ENCODE data around the gene CNTN1. TPM values are rescaled to one million over a fixed set of nuclear protein-coding genes. Genes with fewer than 3 reads are reported as not detected.

CNTN1 gene
- total and polyA plus RNA-seq, 2 of the 13 experiments (the other 11 are each of a cell fraction or from before 2014, with no cell fraction given) = 0.01 to 0.07 TPM

- TF ChIP-seq HNF1A (IDR thresholded peaks at IDR 0.05; ENCODE audit: low read depth) (no peak), HNF1A (CRISPR knock-in tag; IDR thresholded peaks at IDR 0.05; ENCODE audit: borderline replicate concordance) (no peak), ATM (IDR thresholded peaks at IDR 0.05; ENCODE audit: borderline replicate concordance) (no peak), GABPA (IDR thresholded peaks at IDR 0.05; ENCODE audit: low read depth, low read length) (no peak), GABPA (CRISPR knock-in tag; IDR thresholded peaks at IDR 0.05; ENCODE audit: low read depth) (no peak)
These were observed 303.9 kb downstream of the CNTN1 start (continued) for GRCh38 chr12:40996091-40996490.

GRCh38 chr12:40999210-40999609 is 307.0 kb downstream of the CNTN1 start:
- POLR2A ChIA-PET = no interaction called here
- Histone ChIP-seq H4K20me1 (ENCODE audit: insufficient read depth, low read length) (no peaks in the 10 kb centered on the region), H3K4me2 (ENCODE audit: low read depth, low read length) (no peak overlapping the region), H3K79me2 (ENCODE audit: insufficient read depth, low read length) (no peaks in the 10 kb centered on the region), H3K27me3 (ENCODE audit: control insufficient read depth in 1 of 2, insufficient read depth in 2 of 2, low read length in 2 of 2) (no peaks in the 10 kb centered on the region), H2AFZ (ENCODE audit: low read length) (no peak overlapping the region), H3K36me3 (replicated peaks in 1 of 2; ENCODE audit: control insufficient read depth in 1 of 2, insufficient read depth in 2 of 2, low read length in 2 of 2) (no peaks in the 10 kb centered on the region), H3K9me3 (ENCODE audit: low read length) (peaks cover 18% of the 10 kb centered on the region; the same call in 1 of the 2 replicates), H3K27ac (ENCODE audit: extremely low read length, insufficient read depth, low read length) (no peak overlapping the region), H3K9ac (ENCODE audit: insufficient read depth, low read depth, low read length) (no peak overlapping the region), H3K4me3 (replicated peaks in 1 of 3; ENCODE audit: insufficient read depth in 1 of 3, low read depth in 2 of 3, low read length in 3 of 3) (no peak overlapping the region), H3K4me1 (ENCODE audit: insufficient read depth, low read length) (no peaks in the 10 kb centered on the region)
- CTCF ChIA-PET (ENCODE audit: low intra/inter-chr PET ratio, low total read pairs) = no interaction called here
- WGBS (ENCODE audit: low lambda C conversion rate) = 4% methylated on average over 1 of the region's 1 CpG
- FAIRE-seq = no peak
- intact Hi-C loops (cut with micrococcal nuclease; ENCODE audit: unreplicated experiment) = no loop called here
- in situ Hi-C loops (cut with HindIII; ENCODE audit: extremely low pct_ligation_motif_present, low pct_unique_long_range_greater_than_20kb) = no loop called here
- ATAC-seq = no peak
- no peak for DNase-seq (ENCODE audit: low spot score)
- BruUV-seq (replicated peaks) = no TSS peak
- TF ChIP-seq HOXD1 (CRISPR knock-in tag; IDR thresholded peaks at IDR 0.05) (no peak), HIVEP1 (CRISPR knock-in tag; IDR thresholded peaks at IDR 0.05) (no peak), NAIF1 (CRISPR knock-in tag; IDR thresholded peaks at IDR 0.05; ENCODE audit: borderline replicate concordance) (no peak), ZNF713 (CRISPR knock-in tag; IDR thresholded peaks at IDR 0.05) (no peak), CEBPB (IDR thresholded peaks at IDR 0.05; ENCODE audit: borderline replicate concordance, low read depth, low read length) (no peak), HNF4A (CRISPR knock-in tag; IDR thresholded peaks at IDR 0.05) (no peak)

Data from HepG2 (cell line).